ENCODE results near the gene LASP1.

DNA sequence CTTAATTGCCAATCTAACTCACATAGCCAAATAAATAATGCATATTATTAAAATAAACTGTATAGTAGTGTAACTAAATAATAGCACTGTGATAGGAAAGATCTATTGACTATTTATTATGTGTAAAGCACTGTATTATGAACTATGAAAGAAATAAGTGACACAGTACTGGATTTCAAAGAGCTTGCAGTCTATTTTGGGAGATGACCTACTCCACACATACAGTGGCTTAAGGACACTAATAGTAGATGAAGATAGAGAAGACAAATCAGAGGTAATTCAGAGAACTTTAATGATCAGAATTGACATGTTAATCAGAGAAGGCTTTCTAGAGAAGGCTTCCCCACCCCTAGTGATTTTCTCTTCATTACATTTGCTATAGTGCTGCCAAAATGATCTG lies 70.1 kb downstream of the LASP1 start:
- no peak for TF ChIP-seq CTCF (IDR thresholded peaks at IDR 0.05; ENCODE audit: extremely low read depth in 1 of 2, insufficient read depth in 1 of 2, low read depth in 1 of 2, low read length in 2 of 2)
- TF ChIP-seq POLR2A (IDR thresholded peaks at IDR 0.05; ENCODE audit: low read depth, low read length): no peak
- no peak for TF ChIP-seq GATA2 (IDR thresholded peaks at IDR 0.05; ENCODE audit: insufficient read depth, insufficient read length, low read depth, low read length)
- no peak for TF ChIP-seq EZH2 (IDR thresholded peaks at IDR 0.05; ENCODE audit: borderline replicate concordance, low read depth, low read length, severe bottlenecking)
- TF ChIP-seq POLR2AphosphoS5 (IDR thresholded peaks at IDR 0.05; ENCODE audit: insufficient read depth, low read depth, low read length): no peak
- no peak for TF ChIP-seq MYC (IDR thresholded peaks at IDR 0.05; ENCODE audit: low read depth, low read length)
- TF ChIP-seq JUN (IDR thresholded peaks at IDR 0.05; ENCODE audit: borderline replicate concordance, insufficient read depth, insufficient read length, low read depth): no peak
